VCaP (cell line): ENCODE measurements around the gene TMEM222.

Experiments
- H3K27ac ChIP-seq: fragments of 450-650 bp; 2 replicates; pipeline ENCODE4 v1.5.1; 2017
- TF ChIP-seq, protein P1 (sequence below): fragments of 450-650 bp; conservative IDR thresholded peaks from 2 replicates; pipeline ENCODE4 v1.5.1; 2017; ENCODE audit warnings: mild to moderate bottlenecking, moderate library complexity

The TMEM222 gene

DNA sequence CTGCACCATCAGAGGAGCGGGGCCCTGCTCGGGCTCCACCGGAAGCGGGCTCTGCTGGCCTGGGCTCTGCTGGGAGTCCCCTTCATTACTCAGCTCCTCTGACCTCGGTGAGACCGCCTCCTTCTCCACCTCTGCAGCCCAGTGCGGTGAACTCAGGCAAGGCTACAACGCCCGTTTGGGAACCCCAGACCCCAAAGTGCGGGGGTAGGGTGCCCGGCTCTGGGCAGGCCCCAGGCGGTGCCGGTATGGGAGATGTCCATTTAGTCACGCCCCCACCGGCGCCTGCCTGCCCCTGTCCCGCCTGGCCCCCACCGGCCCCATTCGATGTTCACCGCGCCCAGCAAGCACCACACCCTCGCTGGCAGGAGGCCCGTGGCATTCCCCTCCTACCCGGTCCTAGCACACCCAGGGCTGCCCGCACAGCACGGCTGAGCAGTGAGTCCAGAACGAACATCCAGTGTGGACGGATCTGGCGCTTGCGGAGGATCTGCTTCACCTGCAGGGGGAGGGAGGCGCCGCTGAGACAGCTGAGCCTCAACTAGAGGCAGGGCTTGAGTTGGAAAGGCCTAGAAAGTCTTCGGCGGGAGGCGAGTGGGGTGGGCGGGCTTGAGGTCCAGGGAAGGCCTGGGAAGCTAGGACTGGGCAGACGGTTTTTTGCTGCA lies 34.8 kb downstream of the TMEM222 start:
- no peak overlapping the region for H3K27ac ChIP-seq
- TF ChIP-seq, protein P1, sequence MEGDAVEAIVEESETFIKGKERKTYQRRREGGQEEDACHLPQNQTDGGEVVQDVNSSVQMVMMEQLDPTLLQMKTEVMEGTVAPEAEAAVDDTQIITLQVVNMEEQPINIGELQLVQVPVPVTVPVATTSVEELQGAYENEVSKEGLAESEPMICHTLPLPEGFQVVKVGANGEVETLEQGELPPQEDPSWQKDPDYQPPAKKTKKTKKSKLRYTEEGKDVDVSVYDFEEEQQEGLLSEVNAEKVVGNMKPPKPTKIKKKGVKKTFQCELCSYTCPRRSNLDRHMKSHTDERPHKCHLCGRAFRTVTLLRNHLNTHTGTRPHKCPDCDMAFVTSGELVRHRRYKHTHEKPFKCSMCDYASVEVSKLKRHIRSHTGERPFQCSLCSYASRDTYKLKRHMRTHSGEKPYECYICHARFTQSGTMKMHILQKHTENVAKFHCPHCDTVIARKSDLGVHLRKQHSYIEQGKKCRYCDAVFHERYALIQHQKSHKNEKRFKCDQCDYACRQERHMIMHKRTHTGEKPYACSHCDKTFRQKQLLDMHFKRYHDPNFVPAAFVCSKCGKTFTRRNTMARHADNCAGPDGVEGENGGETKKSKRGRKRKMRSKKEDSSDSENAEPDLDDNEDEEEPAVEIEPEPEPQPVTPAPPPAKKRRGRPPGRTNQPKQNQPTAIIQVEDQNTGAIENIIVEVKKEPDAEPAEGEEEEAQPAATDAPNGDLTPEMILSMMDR = no peak

DNA sequence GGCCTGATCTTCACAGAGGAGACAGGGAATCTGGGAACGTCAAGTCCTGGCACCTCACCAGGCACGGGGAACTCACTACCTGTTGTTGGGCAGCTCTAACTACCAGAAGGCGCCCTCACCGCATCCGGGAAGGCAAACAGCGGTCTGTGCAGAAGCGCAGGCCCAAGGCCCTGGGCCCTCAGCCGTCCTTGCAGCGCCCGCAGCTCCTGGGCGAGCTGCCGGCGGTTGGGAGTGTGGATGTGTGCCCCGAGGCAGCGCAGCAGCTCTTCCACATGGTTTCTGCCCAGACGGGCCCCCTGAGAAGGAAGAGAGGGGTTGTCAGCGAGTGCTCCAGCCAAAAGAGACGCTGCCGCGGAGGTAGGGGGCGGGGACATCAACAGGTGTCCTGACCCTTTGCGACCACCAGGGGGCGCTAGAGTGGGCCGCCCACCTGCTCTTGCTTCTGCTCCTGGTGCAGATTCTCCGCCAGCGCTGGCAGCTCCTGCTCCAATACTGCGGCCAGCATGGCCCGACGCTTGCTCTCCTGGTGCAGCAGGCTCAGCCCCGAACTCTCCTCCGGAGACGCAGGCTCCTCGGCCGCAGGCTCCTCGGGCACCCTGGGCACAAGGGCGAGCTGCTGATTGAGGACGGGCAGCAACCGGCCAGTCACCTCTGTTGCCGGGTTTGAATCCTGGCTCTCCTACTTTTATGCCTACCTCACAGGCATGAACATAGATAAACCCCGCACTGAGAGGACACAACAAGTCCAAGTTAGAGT lies 35.5 kb downstream of the TMEM222 start:
- TF ChIP-seq, protein P1 = peak; percentile 77
- no peak overlapping the region for H3K27ac ChIP-seq

DNA sequence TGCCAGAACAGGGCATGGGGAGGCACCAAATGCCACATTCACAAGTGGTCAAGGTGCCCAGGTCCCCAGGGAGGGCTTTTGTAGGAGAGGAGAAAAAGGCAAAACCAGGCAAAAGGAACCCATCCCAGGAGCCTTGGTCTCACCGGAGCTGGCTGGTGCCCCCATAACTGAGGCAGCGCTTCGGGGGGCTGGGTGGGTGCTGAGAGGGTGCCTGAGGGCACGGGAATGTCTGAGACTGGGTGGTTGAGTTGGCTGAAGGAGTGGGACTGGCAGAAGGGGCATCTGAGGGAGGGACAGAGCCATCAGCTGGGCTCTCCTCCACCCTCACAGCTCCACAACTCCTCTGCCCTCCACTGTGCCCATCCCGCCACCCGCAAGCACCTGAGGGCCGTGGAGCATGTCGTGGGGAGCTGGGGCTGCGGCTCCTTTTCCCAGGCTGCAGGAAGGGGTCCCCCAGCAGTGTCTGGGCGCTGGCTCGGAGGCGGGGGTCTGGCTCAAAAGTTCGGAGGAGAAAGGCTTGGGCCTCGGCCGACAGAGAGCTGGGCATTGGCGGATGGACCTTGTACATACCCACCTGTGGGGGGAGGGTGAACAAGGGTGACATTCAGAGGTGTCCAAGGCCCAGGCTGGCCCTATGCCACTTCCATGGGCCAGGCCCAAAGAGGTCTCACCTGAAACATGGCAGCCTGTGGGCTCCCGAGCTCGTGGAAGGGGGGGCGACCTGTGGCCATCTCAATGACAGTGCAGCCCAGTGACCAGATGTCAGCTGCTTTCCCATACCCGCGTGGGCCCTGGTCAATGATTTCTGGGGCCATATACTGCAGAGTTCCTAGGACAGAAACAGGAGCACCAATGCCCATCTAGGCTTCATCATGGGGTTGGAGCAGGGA lies 36.3 kb downstream of the TMEM222 start:
- H3K27ac ChIP-seq = no peak overlapping the region
- TF ChIP-seq, protein P1 = no peak

DNA sequence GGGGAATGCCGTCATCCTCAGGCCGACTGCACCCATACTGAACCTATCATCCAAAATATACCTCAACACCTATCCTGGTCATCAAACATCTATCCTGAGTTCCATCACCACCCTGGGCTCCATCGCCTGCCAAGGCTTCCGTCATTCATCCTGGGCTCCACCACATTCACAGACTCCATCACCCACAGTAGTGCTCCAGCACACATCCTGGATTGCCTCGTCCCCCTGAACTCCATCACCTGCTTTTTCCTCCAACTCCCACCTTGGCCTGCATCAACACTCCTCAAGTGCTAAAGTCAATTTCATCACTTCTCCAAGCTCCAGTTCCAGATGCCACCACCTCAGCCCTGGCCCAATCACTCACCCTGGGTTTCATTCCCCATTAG lies 37.0 kb downstream of the TMEM222 start:
- no peak overlapping the region for H3K27ac ChIP-seq
- TF ChIP-seq, protein P1 = no peak

DNA sequence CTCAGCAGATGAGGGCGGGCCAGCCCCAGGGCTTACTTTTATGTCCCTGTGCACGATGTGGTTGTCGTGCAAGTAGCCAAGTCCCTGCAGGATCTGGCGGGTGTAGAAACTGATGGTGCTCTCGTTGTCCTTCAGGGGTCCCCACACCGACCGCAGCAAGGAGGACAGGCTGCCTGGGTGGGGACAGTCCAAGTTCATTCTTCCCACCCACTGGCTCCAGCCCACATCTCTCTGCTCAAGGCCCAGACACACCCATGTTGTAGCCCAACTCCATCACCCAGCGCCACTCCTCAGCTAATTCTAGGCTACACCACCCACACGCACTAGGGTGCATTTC lies 37.8 kb downstream of the TMEM222 start:
- H3K27ac ChIP-seq = no peak overlapping the region
- TF ChIP-seq, protein P1 = no peak

DNA sequence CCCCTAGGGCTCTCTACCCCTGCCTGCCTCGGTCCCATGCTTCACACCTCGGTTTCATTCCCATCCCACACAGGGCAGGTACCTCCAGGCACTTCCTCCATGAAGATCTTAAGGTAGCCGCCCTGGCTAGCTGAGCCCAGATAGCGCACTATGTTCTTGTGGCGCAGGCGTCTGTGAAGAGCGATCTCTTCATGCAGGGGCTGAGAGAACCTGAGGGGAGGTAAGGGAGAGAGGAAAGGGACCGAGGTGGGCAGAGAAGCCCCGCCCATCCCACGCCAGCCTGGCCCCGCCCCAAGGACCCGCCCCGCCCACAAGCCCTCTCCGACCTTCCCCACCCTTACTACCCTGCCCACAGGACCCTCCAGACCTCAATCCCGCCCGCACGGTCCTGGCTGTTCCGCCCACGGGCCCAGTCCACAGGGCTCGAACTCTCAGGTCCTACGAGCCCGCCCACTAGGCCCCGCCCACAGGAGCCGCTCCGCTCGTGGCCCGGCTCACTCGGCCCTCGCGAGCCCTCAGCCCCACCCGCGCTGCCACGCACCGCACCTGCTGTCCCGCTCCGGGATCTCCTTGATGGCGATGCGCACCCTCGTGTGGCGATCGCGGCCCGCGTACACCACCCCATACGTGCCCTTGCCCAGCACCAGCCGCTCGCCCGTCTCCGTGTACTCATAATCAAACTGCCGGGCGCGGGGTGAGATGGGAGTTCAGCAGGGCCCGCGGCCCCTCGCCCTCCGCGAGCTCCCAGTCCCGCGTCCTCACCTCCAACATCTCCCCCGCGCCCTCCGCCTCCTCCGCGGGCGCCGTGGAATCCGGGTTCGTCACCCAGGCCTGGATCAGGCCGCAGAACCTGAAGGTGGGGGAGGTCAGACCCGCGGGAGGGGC lies 38.4 kb downstream of the TMEM222 start:
- TF ChIP-seq, protein P1 = no peak
- no peak overlapping the region for H3K27ac ChIP-seq
